ENCODE measurements around the gene AGBL2.
"Not testable (repeated sequence)": the region's sequence is repeated elsewhere in the genome, so short reads cannot be mapped to it uniquely, and the experiment has no call there.

AGBL2 gene

GRCh38 chr11:47711816-47712215 lies 3.4 kb downstream of the AGBL2 start:
- H3K4me3 ChIP-seq (ENCODE audit: low read depth, low read length), result no peak overlapping the region
- no peak for TF ChIP-seq CTCF (IDR thresholded peaks at IDR 0.05; ENCODE audit: low read depth, low read length)

- no peak for TF ChIP-seq CTCF (IDR thresholded peaks at IDR 0.05; ENCODE audit: low read depth, low read length)
- no peak overlapping the region for H3K4me3 ChIP-seq (ENCODE audit: low read depth, low read length)
These were observed 3.9 kb downstream of the AGBL2 start for GRCh38 chr11:47711225-47711624.

- H3K4me3 ChIP-seq (ENCODE audit: low read depth, low read length), result not testable (repeated sequence)
These were observed 7.8 kb downstream of the AGBL2 start for GRCh38 chr11:47707275-47707786.

- H3K4me3 ChIP-seq (ENCODE audit: low read depth, low read length), result no peak overlapping the region
- no peak for TF ChIP-seq CTCF (IDR thresholded peaks at IDR 0.05; ENCODE audit: low read depth, low read length)
These were observed 9.4 kb downstream of the AGBL2 start for GRCh38 chr11:47705721-47706120.

GRCh38 chr11:47691979-47692378 lies 23.2 kb downstream of the AGBL2 start:
- TF ChIP-seq CTCF (IDR thresholded peaks at IDR 0.05; ENCODE audit: low read depth, low read length), result no peak

GRCh38 chr11:47689480-47689879 lies 25.7 kb downstream of the AGBL2 start:
- TF ChIP-seq CTCF (IDR thresholded peaks at IDR 0.05; ENCODE audit: low read depth, low read length), result no peak
- H3K4me3 ChIP-seq (ENCODE audit: low read depth, low read length), result no peak overlapping the region

More at GRCh38 chr11:47691979-47692378, 23.2 kb downstream of the AGBL2 start:
- H3K4me3 ChIP-seq (ENCODE audit: low read depth, low read length), result no peak overlapping the region

- TF ChIP-seq CTCF (IDR thresholded peaks at IDR 0.05; ENCODE audit: low read depth, low read length), result no peak
- no peak overlapping the region for H3K4me3 ChIP-seq (ENCODE audit: low read depth, low read length)
These were observed 26.2 kb downstream of the AGBL2 start for GRCh38 chr11:47688991-47689390.

- no peak for TF ChIP-seq CTCF (IDR thresholded peaks at IDR 0.05; ENCODE audit: low read depth, low read length)
- no peak overlapping the region for H3K4me3 ChIP-seq (ENCODE audit: low read depth, low read length)
These were observed 27.1 kb downstream of the AGBL2 start for GRCh38 chr11:47688111-47688510.

GRCh38 chr11:47686704-47687103 lies 28.5 kb downstream of the AGBL2 start:
- H3K4me3 ChIP-seq (ENCODE audit: low read depth, low read length), result not testable (repeated sequence)
